Measurements from ENCODE around the gene DDAH2.
A peak's percentile ranks its signal among the peaks of the same experiment; 100 is the strongest.

Gene DDAH2

GRCh38 chr6:31728767-31729514 lies at the start of gene DDAH2:
TSS of gene DDAH2 (minus strand) at chr6:31729299. CDS start at chr6:31729161, 138 bp downstream.
- no peak for DNase-seq (ENCODE audit: low read depth in 2 of 2)

- DNase-seq (ENCODE audit: low read depth in 2 of 2): no peak
These were observed 49.1 kb upstream of the DDAH2 start for GRCh38 chr6:31778193-31778592.

GRCh38 chr6:31777667-31778050 lies 48.6 kb upstream of the DDAH2 start:
- no peak for DNase-seq (ENCODE audit: low read depth in 2 of 2)

- peak; percentile 51 to 73 for DNase-seq (ENCODE audit: low read depth in 2 of 2)
These were observed 48.0 kb upstream of the DDAH2 start, which contains the start of gene VWA7 for GRCh38 chr6:31776989-31777666. TSS of gene VWA7 (minus strand) at chr6:31777328. CDS start at chr6:31776779, 549 bp downstream.

DNA sequence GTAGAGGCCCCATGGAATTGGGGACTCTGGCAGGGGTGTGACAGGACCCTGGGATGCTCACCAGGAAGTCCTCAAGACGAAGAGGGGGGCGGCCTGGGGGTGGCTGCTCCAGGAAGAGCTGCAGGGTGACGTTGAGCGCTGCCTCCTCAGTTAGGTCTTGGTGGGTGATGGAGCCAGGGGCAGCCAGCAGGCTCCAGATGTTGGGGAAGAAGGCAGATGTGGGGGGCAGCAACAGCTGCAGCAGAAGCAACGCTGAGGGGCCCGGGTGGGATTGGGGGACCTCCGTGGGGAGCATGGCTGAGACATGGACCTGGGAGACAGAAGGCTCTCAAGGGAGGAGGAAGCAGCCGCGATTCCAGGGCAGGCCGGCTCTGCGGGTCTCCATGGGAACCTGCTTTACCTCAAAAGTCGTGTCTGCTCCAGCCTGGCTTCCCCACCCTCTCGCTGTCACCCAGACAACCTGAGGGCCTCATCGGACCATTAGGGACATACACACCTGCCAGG lies 47.4 kb upstream of the DDAH2 start:
- peak in 1 of 2 experiments; percentile 11 for DNase-seq (ENCODE audit: low read depth in 2 of 2)

GRCh38 chr6:31775633-31776484 lies 46.8 kb upstream of the DDAH2 start:
- no peak for DNase-seq (ENCODE audit: low read depth in 2 of 2)

DNA sequence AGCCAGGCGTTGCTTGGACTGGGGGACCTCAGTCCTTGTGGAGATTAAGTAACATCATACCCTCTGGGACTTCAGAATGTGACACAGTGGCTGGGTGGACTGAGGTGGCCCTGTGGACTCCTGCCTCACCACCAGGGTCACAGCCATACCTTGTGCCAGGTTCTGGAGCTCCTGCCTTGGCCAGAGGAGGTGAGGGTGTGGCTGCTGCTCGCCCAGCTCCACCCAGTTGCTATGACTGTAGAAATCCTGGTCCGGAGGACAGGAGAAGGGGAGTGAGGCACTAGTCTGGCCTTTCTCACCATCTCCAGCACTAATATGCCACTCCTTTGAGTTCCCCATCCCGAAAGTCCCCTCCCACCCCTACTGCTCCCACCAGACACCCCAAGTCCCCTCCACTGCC lies 46.1 kb upstream of the DDAH2 start:
- no peak for DNase-seq (ENCODE audit: low read depth in 2 of 2)

DNA sequence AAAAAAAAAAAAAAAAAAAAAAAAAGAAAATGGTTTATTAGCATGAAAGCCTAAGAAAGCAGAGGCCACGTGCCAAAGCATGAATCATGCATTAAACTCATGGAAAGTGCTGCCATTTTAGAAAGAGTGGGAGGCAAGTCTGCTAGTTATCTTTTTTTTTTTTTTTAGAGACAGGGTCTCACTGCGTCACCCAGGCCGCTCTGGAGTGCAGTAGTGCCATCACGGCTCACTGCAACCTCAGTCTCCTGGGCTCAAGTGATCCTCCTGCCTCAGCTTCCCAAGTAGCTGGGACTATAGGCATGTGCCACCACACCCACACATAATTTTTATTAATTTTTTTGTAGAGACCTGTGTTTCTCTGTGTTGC lies 42.9 kb upstream of the DDAH2 start:
- DNase-seq (ENCODE audit: low read depth in 2 of 2): no peak

DNA sequence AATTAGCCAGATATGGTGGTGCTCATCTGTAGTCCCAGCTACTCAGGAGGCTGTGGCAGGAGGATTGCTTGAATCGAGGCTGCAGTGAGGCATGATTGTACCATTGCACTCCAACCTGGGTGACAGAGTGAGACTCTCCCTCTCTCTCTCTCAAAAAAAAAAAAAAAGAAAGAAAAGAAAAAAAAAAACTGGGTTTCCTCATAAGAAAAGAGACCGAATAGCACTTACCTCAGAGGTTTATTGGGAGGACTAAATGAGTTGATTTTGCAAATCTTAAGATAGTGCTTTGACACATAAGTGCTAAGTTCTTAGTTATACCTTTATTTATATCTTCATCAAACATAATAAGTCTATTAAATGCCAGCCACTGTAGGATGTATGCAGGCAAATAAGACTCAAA lies 41.8 kb upstream of the DDAH2 start:
- no peak for DNase-seq (ENCODE audit: low read depth in 2 of 2)

DNA sequence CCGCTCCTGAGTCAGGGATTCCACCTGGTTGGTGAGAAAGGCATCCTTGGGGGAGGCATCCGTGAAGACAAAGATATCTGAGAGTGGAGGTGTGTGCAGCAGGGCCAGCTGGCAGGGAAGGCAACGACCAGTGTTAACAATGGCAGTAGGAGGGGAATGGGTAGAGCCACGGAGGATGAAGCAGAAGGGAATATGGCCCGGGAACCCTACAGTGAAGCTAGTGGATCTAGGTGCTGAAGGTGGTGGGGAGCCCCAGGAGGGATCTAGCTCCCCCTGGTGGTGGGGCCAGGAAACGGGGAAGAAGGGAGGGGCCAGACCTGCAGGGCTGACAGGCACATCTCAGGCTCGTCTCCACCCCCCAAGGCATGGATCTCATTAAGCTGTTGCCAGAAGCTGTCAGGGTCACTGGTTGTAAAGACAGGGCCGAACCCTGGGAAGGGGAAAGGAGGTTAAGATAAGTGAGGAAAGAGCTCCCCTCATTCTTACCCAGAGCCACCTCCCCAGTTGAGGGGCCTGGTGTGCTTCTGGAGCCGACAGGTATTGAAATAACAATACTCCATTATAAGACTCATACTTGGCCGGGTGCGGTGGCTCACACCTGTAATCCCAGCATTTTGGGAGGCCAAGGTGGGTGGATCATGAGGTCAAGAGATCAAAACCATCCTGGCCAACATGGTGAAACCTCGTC lies 40.7 kb upstream of the DDAH2 start:
- peak; percentile 61 to 73 for DNase-seq (ENCODE audit: low read depth in 2 of 2)

GRCh38 chr6:31768363-31769257 lies 39.5 kb upstream of the DDAH2 start:
- DNase-seq (ENCODE audit: low read depth in 2 of 2): no peak

DNA sequence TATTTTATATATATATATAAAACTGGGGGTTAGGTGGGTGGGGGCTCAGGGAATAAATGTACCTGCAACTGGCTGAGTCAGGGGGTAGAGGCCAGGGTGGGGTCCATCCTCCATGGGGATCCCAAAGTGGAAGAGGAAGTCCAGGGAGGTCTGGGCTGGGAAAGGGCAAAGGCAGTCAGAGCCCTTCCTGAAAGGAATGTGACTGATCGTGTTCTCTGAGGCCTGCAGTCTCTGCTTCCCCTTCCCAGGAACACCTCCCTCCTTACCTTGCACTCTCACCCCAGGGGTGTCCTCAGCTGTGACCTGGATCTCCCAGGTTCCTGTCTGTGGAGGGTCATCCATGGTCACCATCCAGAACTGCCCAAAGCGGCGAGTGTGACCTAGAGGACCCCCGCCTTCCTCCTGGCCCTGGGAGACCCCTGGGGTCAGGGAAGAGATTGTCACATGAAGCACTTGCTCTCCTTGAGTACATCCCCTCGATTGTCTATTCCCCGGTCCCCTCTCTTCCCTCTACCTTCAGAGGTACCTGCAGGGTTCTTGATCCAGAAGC lies 38.1 kb upstream of the DDAH2 start:
- no peak for DNase-seq (ENCODE audit: low read depth in 2 of 2)

- DNase-seq (ENCODE audit: low read depth in 2 of 2): no peak
These were observed 37.1 kb upstream of the DDAH2 start for GRCh38 chr6:31765910-31766794.

GRCh38 chr6:31765559-31765909 lies 36.4 kb upstream of the DDAH2 start:
- no peak for DNase-seq (ENCODE audit: low read depth in 2 of 2)

DNA sequence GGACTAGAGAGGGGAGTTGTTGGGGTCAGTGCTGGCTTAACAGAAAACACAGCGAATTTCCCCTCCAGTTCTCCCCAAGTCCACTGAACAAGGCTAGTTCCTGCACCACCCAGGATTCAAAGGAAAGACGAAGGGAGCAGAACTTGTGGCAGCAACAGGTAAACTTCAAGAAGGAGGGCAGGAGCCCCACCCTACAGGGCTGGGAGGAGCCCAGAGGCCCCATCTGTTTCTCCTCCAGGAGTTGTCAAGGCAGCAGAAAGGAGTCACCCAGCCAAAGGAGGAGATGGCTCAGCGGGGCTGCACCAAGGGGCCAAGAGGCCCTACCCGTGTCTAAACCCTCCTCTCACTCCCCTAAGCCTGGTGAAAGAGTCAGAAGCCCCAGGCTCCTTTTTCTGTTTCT lies 35.1 kb upstream of the DDAH2 start:
- DNase-seq (ENCODE audit: low read depth in 2 of 2): no peak

- no peak for DNase-seq (ENCODE audit: low read depth in 2 of 2)
These were observed 34.5 kb upstream of the DDAH2 start for GRCh38 chr6:31763619-31763940.

GRCh38 chr6:31762878-31763618 lies 33.9 kb upstream of the DDAH2 start:
- DNase-seq (ENCODE audit: low read depth in 2 of 2): no peak

DNA sequence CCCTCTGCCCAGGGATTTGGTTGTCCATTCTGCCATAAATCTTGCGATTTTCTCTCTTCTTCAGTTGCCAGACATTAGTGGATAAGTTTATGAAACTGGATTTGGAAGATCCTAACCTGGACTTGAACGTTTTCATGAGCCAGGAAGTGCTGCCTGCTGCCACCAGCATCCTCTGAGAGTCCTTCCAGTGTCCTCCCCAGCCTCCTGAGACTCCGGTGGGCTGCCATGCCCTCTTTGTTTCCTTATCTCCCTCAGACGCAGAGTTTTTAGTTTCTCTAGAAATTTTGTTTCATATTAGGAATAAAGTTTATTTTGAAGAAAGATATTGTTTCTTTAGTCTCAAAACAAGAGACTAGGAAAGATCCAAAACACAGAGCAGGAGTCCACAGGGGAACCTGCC lies 33.3 kb upstream of the DDAH2 start, which contains the start of gene SAPCD1:
Gene SAPCD1, plus strand, starts transcription at position 301 of the 400 bp plus-strand sequence. CDS start 399 bp downstream, outside the sequence.
- DNase-seq (ENCODE audit: low read depth in 2 of 2): no peak

DNA sequence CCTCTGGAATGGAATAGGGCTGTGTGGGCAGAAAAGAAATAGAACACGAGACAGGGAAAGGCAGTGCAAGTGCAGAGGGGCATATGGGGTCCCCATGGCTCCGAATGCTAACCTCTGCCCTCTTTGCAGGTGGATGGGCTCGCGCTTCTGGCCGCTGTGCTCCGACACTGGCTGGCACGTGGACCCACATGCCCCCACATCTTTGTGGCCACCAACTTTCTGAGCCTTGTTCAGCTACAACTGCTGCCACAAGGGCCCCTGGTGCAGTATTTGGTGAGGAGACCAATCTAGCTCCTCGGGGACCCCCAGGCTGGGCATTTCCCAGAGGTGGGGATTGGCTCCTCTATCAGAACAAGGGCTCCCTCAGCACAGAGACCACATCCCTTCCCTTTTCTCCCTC lies 32.2 kb upstream of the DDAH2 start:
- no peak for DNase-seq (ENCODE audit: low read depth in 2 of 2)
